Measurements from ENCODE around the gene TMEM167B. TPM values are rescaled to one million over a fixed set of nuclear protein-coding genes. Genes with fewer than 3 reads are reported as not detected.
"Not testable (repeated sequence)": the region's sequence is repeated elsewhere in the genome, so short reads cannot be mapped to it uniquely, and the experiment has no call there.

Gene TMEM167B
- total RNA-seq = 10 to 100 TPM; 26.8 to 51.9 TPM

GRCh38 chr1:109090196-109091077 is at the start of gene TMEM167B:
Gene TMEM167B (plus strand): TSS chr1:109090764. CDS start chr1:109090873, 109 bp downstream.
- H3K4me3 Mint-ChIP-seq = peak within 1 kb of the TSS; percentile 96
- peak; percentile 93 for ATAC-seq (replicated peaks)
- peak within 1 kb of the TSS; percentile 98 for H3K27ac Mint-ChIP-seq
- peaks cover 17% of the 10 kb centered on the region for H3K4me1 Mint-ChIP-seq
- no peaks in the 10 kb centered on the region for H3K9me3 Mint-ChIP-seq
- H3K36me3 Mint-ChIP-seq (ENCODE audit: low read depth) = peaks cover 45% of the 10 kb centered on the region
- no peaks in the 10 kb centered on the region for H3K27me3 Mint-ChIP-seq

- Mint-ChIP-seq H3K9me3 (no peaks in the 10 kb centered on the region), H3K27me3 (no peaks in the 10 kb centered on the region), H3K4me1 (no peaks in the 10 kb centered on the region), H3K36me3 (ENCODE audit: low read depth) (no peaks in the 10 kb centered on the region), H3K4me3 (peak overlapping the region; percentile 81), H3K27ac (peak overlapping the region; percentile 78)
- peak; percentile 20 for ATAC-seq (replicated peaks)
These were observed 49.5 kb upstream of the TMEM167B start for GRCh38 chr1:109040989-109041620.

- H3K9me3 Mint-ChIP-seq = no peaks in the 10 kb centered on the region
These were observed 48.7 kb upstream of the TMEM167B start, which contains the start of gene WDR47 for GRCh38 chr1:109041621-109042468. Gene WDR47 (minus strand): TSS chr1:109042102. CDS start chr1:109023512, 18,590 bp downstream.

GRCh38 chr1:109045595-109045994 is 45.0 kb upstream of the TMEM167B start:
- no peak for ATAC-seq (replicated peaks)
- Mint-ChIP-seq H3K4me3 (no peak overlapping the region), H3K27ac (no peak overlapping the region), H3K36me3 (ENCODE audit: low read depth) (no peaks in the 10 kb centered on the region), H3K4me1 (no peaks in the 10 kb centered on the region), H3K27me3 (no peaks in the 10 kb centered on the region), H3K9me3 (no peaks in the 10 kb centered on the region)

More at GRCh38 chr1:109041621-109042468, 48.7 kb upstream of the TMEM167B start, which contains the start of gene WDR47:
- peak; percentile 98 for ATAC-seq (replicated peaks)
- H3K4me3 Mint-ChIP-seq = peak within 1 kb of the TSS; percentile 81
- peak within 1 kb of the TSS; percentile 78 for H3K27ac Mint-ChIP-seq
- no peaks in the 10 kb centered on the region for H3K27me3 Mint-ChIP-seq
- H3K4me1 Mint-ChIP-seq = no peaks in the 10 kb centered on the region
- no peaks in the 10 kb centered on the region for H3K36me3 Mint-ChIP-seq (ENCODE audit: low read depth)

DNA sequence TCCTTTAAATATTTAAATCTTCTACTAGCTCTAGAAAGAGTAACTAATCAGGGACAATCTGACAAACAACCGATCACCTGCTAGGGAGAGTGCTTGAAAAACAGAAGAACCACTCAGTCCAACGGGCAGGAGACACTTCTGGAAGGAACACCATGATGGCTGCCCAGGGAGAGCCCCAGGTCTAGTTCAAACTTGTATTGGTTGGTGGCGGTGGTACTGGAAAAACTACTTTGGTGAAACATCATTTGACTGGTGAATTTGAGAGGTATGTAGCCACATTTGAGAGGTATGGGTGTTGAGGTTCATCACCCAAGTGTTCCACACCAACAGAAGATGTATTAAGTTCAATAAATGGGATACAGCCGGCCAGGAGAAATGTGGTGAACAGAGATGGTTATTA is 43.9 kb upstream of the TMEM167B start:
- Mint-ChIP-seq H3K27me3 (no peaks in the 10 kb centered on the region), H3K36me3 (ENCODE audit: low read depth) (no peaks in the 10 kb centered on the region), H3K4me3 (no peak overlapping the region), H3K9me3 (no peaks in the 10 kb centered on the region), H3K4me1 (no peaks in the 10 kb centered on the region), H3K27ac (no peak overlapping the region)
- no peak for ATAC-seq (replicated peaks)

- Mint-ChIP-seq H3K4me1 (no peaks in the 10 kb centered on the region), H3K27me3 (no peaks in the 10 kb centered on the region), H3K9me3 (no peaks in the 10 kb centered on the region), H3K4me3 (no peak overlapping the region), H3K27ac (no peak overlapping the region), H3K36me3 (ENCODE audit: low read depth) (no peaks in the 10 kb centered on the region)
- no peak for ATAC-seq (replicated peaks)
These were observed 43.2 kb upstream of the TMEM167B start for GRCh38 chr1:109047339-109047738.

GRCh38 chr1:109048335-109048734 is 42.2 kb upstream of the TMEM167B start:
- Mint-ChIP-seq H3K4me1 (no peaks in the 10 kb centered on the region), H3K27me3 (no peaks in the 10 kb centered on the region), H3K36me3 (ENCODE audit: low read depth) (no peaks in the 10 kb centered on the region), H3K4me3 (no peak overlapping the region), H3K9me3 (no peaks in the 10 kb centered on the region), H3K27ac (no peak overlapping the region)
- ATAC-seq (replicated peaks) = no peak

GRCh38 chr1:109050228-109050995 is 40.2 kb upstream of the TMEM167B start:
- no peaks in the 10 kb centered on the region for H3K36me3 Mint-ChIP-seq (ENCODE audit: low read depth)
- no peaks in the 10 kb centered on the region for H3K9me3 Mint-ChIP-seq
- no peaks in the 10 kb centered on the region for H3K4me1 Mint-ChIP-seq
- H3K4me3 Mint-ChIP-seq = no peak overlapping the region
- H3K27ac Mint-ChIP-seq = no peak overlapping the region
- no peak for ATAC-seq (replicated peaks)
- no peaks in the 10 kb centered on the region for H3K27me3 Mint-ChIP-seq

DNA sequence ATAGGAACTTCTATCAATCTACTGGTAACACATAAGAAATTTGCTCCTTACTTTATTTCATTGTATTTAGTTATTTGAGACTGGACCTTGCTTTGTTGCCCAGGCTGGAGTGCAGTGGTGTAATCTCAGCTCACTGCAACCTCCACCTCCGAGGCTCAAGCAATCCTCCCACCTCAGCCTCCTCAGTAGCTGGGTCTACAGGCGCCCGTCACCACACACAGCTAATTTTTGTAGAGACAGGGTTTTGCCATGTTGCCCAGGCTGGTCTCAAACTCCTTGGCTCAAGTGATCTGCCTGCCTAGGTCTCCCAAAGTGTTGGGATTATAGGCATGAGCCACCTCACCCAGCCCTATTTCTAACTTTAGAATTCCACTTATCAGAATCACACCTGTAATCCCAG is 38.4 kb upstream of the TMEM167B start:
- not testable (repeated sequence) for H3K27me3 Mint-ChIP-seq; H3K36me3 Mint-ChIP-seq (ENCODE audit: low read depth); H3K4me1 Mint-ChIP-seq; ATAC-seq (replicated peaks); H3K9me3 Mint-ChIP-seq; H3K27ac Mint-ChIP-seq; H3K4me3 Mint-ChIP-seq

GRCh38 chr1:109056064-109056463 is 34.5 kb upstream of the TMEM167B start:
- no peaks in the 10 kb centered on the region for H3K36me3 Mint-ChIP-seq (ENCODE audit: low read depth)
- no peak for ATAC-seq (replicated peaks)
- no peaks in the 10 kb centered on the region for H3K27me3 Mint-ChIP-seq
- no peak overlapping the region for H3K27ac Mint-ChIP-seq
- no peaks in the 10 kb centered on the region for H3K9me3 Mint-ChIP-seq
- H3K4me1 Mint-ChIP-seq = no peaks in the 10 kb centered on the region
- no peak overlapping the region for H3K4me3 Mint-ChIP-seq

DNA sequence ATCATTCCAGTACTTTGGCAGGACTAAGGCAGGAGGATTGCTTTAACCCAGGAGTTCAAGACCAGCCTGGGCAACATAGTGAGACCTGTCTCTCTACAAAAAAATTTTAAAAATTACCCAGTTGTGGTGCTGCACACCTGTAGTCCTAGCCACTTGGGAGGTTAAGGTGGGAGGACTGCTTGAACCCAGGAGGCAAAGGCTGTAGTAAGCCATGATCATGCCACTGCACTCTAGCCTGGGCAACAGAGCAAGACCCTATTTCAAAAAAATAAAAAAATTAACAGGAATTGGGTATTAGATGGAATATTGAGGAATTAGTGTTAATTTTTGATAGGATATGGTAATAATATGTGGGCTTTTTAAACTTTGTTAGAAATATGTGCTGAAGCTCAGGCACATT is 31.5 kb upstream of the TMEM167B start:
- Mint-ChIP-seq H3K36me3 (ENCODE audit: low read depth) (peaks cover 14% of the 10 kb centered on the region), H3K9me3 (no peaks in the 10 kb centered on the region), H3K27me3 (no peaks in the 10 kb centered on the region), H3K27ac (no peak overlapping the region), H3K4me1 (no peaks in the 10 kb centered on the region), H3K4me3 (no peak overlapping the region)
- no peak for ATAC-seq (replicated peaks)

- no peaks in the 10 kb centered on the region for H3K27me3 Mint-ChIP-seq
- H3K4me1 Mint-ChIP-seq = no peaks in the 10 kb centered on the region
- no peak overlapping the region for H3K27ac Mint-ChIP-seq
- no peak for ATAC-seq (replicated peaks)
- peaks cover 30% of the 10 kb centered on the region for H3K36me3 Mint-ChIP-seq (ENCODE audit: low read depth)
- no peak overlapping the region for H3K4me3 Mint-ChIP-seq
- H3K9me3 Mint-ChIP-seq = no peaks in the 10 kb centered on the region
These were observed 29.9 kb upstream of the TMEM167B start for GRCh38 chr1:109060707-109061106.

- H3K36me3 Mint-ChIP-seq (ENCODE audit: low read depth) = peaks cover 35% of the 10 kb centered on the region
- no peak overlapping the region for H3K27ac Mint-ChIP-seq
- H3K9me3 Mint-ChIP-seq = no peaks in the 10 kb centered on the region
- ATAC-seq (replicated peaks) = no peak
- no peak overlapping the region for H3K4me3 Mint-ChIP-seq
- no peaks in the 10 kb centered on the region for H3K4me1 Mint-ChIP-seq
- no peaks in the 10 kb centered on the region for H3K27me3 Mint-ChIP-seq
These were observed 29.4 kb upstream of the TMEM167B start for GRCh38 chr1:109061183-109061582.

DNA sequence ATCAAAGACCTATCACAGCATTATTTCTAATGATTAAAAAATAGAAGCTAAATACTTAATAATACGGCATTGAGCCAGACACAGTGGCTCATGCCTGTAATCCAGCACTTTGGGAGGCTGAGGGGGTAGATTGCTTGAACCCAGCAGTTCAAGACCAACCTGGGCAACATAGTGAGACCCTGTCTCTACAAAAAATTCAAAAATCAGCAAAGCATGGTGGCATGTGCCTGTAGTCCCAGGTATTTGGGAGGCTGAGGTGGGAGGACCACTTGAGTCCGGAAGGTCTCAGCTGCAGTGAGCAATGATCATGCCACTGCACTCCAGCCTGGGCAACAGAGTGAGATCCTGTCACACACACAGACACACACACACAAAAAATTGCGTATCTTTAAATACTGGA is 25.4 kb upstream of the TMEM167B start:
- Mint-ChIP-seq H3K9me3 (no peaks in the 10 kb centered on the region), H3K4me3 (no peak overlapping the region), H3K27ac (no peak overlapping the region), H3K4me1 (no peaks in the 10 kb centered on the region), H3K27me3 (no peaks in the 10 kb centered on the region), H3K36me3 (ENCODE audit: low read depth) (peaks cover 72% of the 10 kb centered on the region)
- ATAC-seq (replicated peaks) = no peak

All from activated T-helper 17 cell treated with anti-CD3 and anti-CD28 coated beads, Interleukin-2, amount 50 U/mL, for 72 hours (primary cell).